NCI-H82 treated with DMSO at 0.1 percent for 48 hours (cell line): ENCODE data around the gene DOCK4.
"Not testable (repeated sequence)": the region's sequence is repeated elsewhere in the genome, so short reads cannot be mapped to it uniquely, and the experiment has no call there.

Source experiments
- DNase-seq: peaks from one replicate; lab custom pipeline; 2025; ENCODE audit not compliant: unreplicated experiment; lab: John Stamatoyannopoulos, UW

DOCK4 gene

GRCh38 chr7:111918461-111918860 lies 287.7 kb downstream of the DOCK4 start:
- no peak for DNase-seq

GRCh38 chr7:111917404-111917803 lies 288.8 kb downstream of the DOCK4 start:
- not testable (repeated sequence) for DNase-seq

- no peak for DNase-seq
Observed at GRCh38 chr7:111914291-111914690, 291.9 kb downstream of the DOCK4 start.

- DNase-seq: no peak
Observed at GRCh38 chr7:111911166-111911961, 294.8 kb downstream of the DOCK4 start.

- DNase-seq: no peak
Observed at GRCh38 chr7:111910656-111911055, 295.5 kb downstream of the DOCK4 start.

GRCh38 chr7:111908673-111909072 lies 297.5 kb downstream of the DOCK4 start:
- DNase-seq: not testable (repeated sequence)

GRCh38 chr7:111903797-111904196 lies 302.4 kb downstream of the DOCK4 start:
- no peak for DNase-seq

GRCh38 chr7:111903016-111903415 lies 303.2 kb downstream of the DOCK4 start:
- no peak for DNase-seq

GRCh38 chr7:111900283-111900682 lies 305.9 kb downstream of the DOCK4 start:
- no peak for DNase-seq

- DNase-seq: no peak
Observed at GRCh38 chr7:111895049-111895448, 311.1 kb downstream of the DOCK4 start.

- no peak for DNase-seq
Observed at GRCh38 chr7:111894518-111894917, 311.7 kb downstream of the DOCK4 start.

- DNase-seq: no peak
Observed at GRCh38 chr7:111893190-111893589, 313.0 kb downstream of the DOCK4 start.

- no peak for DNase-seq
Observed at GRCh38 chr7:111892588-111892987, 313.6 kb downstream of the DOCK4 start.

- no peak for DNase-seq
Observed at GRCh38 chr7:111887734-111888133, 318.5 kb downstream of the DOCK4 start.

GRCh38 chr7:111886233-111886632 lies 320.0 kb downstream of the DOCK4 start:
- DNase-seq: no peak

- DNase-seq: no peak
Observed at GRCh38 chr7:111883241-111883640, 323.0 kb downstream of the DOCK4 start.

- no peak for DNase-seq
Observed at GRCh38 chr7:111878785-111879184, 327.4 kb downstream of the DOCK4 start.

- DNase-seq: no peak
Observed at GRCh38 chr7:111877931-111878330, 328.3 kb downstream of the DOCK4 start.

- no peak for DNase-seq
Observed at GRCh38 chr7:111873963-111874690, 332.1 kb downstream of the DOCK4 start.

GRCh38 chr7:111873326-111873646 lies 332.9 kb downstream of the DOCK4 start:
- DNase-seq: no peak

GRCh38 chr7:111872450-111873325 lies 333.5 kb downstream of the DOCK4 start:
- no peak for DNase-seq

- DNase-seq: no peak
Observed at GRCh38 chr7:111871283-111871682, 334.9 kb downstream of the DOCK4 start.
